H1 (cell line): ENCODE data around the gene TRNAU1AP. TPM values are rescaled to one million over a fixed set of nuclear protein-coding genes. Genes with fewer than 3 reads are reported as not detected.
"Not testable (repeated sequence)": the region's sequence is repeated elsewhere in the genome, so short reads cannot be mapped to it uniquely, and the experiment has no call there.

Experiments used
- CTCF ChIA-PET: fragments of 300-600 bp; sonication (Branson Sonifier 250); formaldehyde crosslinking; loops from one replicate; lab custom pipeline; 2021; ENCODE audit not compliant: partially characterized antibody; lab: Charles Lee
- POLR2A ChIA-PET: fragments of 300-600 bp; sonication (Branson Sonifier 250); formaldehyde crosslinking; loops from one replicate; lab custom pipeline; 2021; ENCODE audit warnings: inconsistent platforms; ENCODE audit not compliant: partially characterized antibody; lab: Charles Lee
- DNase-seq, 2 experiments: peaks; one replicate each; pipeline versions ENCODE4 v3.0.0 to v3.0.0-alpha.2; 2010 to 2022; ENCODE audit warnings: low spot score in 2 of 2, low read depth in 1 of 2, mixed read lengths in 1 of 2
- FAIRE-seq: peaks from 2 replicates; lab custom pipeline; 2011; peaks lifted over from hg19 to GRCh38; lab: Jason Lieb, UNC
- H2AFZ ChIP-seq: 2 replicates; pipeline ENCODE4 v1.8.1; 2012; ENCODE audit warnings: low read length, inconsistent platforms
- H2AK5ac ChIP-seq: 2 replicates; pipeline ENCODE4 v1.6.1; 2013; ENCODE audit warnings: low read depth, low read length
- H2BK120ac ChIP-seq: replicated peaks from 2 replicates; pipeline ENCODE3; 2013; ENCODE audit warnings: low read depth, low read length, inconsistent platforms
- H2BK12ac ChIP-seq: 2 replicates; pipeline ENCODE4 v1.6.1; 2013; ENCODE audit warnings: low read depth, low read length
- H2BK15ac ChIP-seq: 2 replicates; pipeline ENCODE4 v1.6.1; 2013; ENCODE audit warnings: low read length
- H2BK20ac ChIP-seq: 2 replicates; pipeline ENCODE4 v1.6.1; 2013; ENCODE audit warnings: low read length
- H2BK5ac ChIP-seq: 2 replicates; pipeline ENCODE4 v1.6.1; 2013; ENCODE audit warnings: low read depth, low read length
- H3K14ac ChIP-seq: 2 replicates; pipeline ENCODE4 v1.6.1; 2013; ENCODE audit warnings: inconsistent platforms; ENCODE audit not compliant: insufficient read length
- H3K18ac ChIP-seq: 2 replicates; pipeline ENCODE4 v1.6.1; 2013; ENCODE audit warnings: low read length; ENCODE audit errors: extremely low read depth
- H3K23ac ChIP-seq: 2 replicates; pipeline ENCODE4 v1.6.1; 2013; ENCODE audit warnings: inconsistent platforms; ENCODE audit not compliant: insufficient read length
- H3K23me2 ChIP-seq: 2 replicates; pipeline ENCODE4 v1.6.1; 2013; ENCODE audit warnings: low read depth, low read length
- H3K27ac ChIP-seq: 2 replicates; pipeline ENCODE4 v1.6.1; 2011; ENCODE audit warnings: low read depth, low read length, inconsistent platforms
- H3K27me3 ChIP-seq, 4 experiments: replicated peaks in 1 of 4; 1 replicate in 1 of 4; 2 replicates in 3 of 4; pipeline versions ENCODE4 v1.6.1 to v1.8.1; 2011 to 2013; ENCODE audit warnings: low read length in 3 of 4, mild to moderate bottlenecking in 3 of 4, inconsistent platforms in 2 of 4, mixed read lengths in 2 of 4, moderate library complexity in 1 of 4; ENCODE audit not compliant: control insufficient read depth in 3 of 4, insufficient read depth in 3 of 4; ENCODE audit errors: extremely low read depth in 1 of 4
- H3K36me3 ChIP-seq, 4 experiments: 2 replicates each; pipeline versions ENCODE4 v1.6.1 to v1.8.1; 2011 to 2013; ENCODE audit warnings: mild to moderate bottlenecking in 4 of 4, low read length in 3 of 4, moderate library complexity in 2 of 4, control low read depth in 1 of 4, inconsistent platforms in 1 of 4; ENCODE audit not compliant: insufficient read depth in 4 of 4, control insufficient read depth in 2 of 4
- H3K4ac ChIP-seq: replicated peaks from 2 replicates; pipeline ENCODE3; 2013; ENCODE audit warnings: low read length, low read depth, mixed read lengths, inconsistent platforms; ENCODE audit not compliant: insufficient read length
- H3K4me1 ChIP-seq, 4 experiments: replicated peaks in 1 of 4; 1 replicate in 1 of 4; 2 replicates in 3 of 4; pipeline versions ENCODE4 v1.6.1 to v1.8.1; 2011 to 2013; ENCODE audit warnings: low read length in 3 of 4, inconsistent platforms in 2 of 4, mixed read lengths in 1 of 4; ENCODE audit not compliant: insufficient read depth in 4 of 4, control insufficient read depth in 3 of 4
- H3K4me2 ChIP-seq, 2 experiments: 2 replicates each; pipeline versions ENCODE4 v1.6.1 to v1.8.1; 2011 to 2013; ENCODE audit warnings: low read depth in 2 of 2, low read length in 2 of 2, control low read depth in 1 of 2, inconsistent platforms in 1 of 2, mild to moderate bottlenecking in 1 of 2; ENCODE audit not compliant: insufficient read depth in 1 of 2
- H3K4me3 ChIP-seq, 4 experiments: fragments of 200-600, 300-600 bp in 1 of 4; sonication (generic), shearing (Covaris generic), sonication (Bioruptor Twin) in 1 of 4; 2 replicates each; pipeline versions ENCODE4 v1.5.1 to v1.8.1; 2011 to 2016; ENCODE audit warnings: low read length in 4 of 4, low read depth in 3 of 4, control low read depth in 2 of 4, inconsistent platforms in 2 of 4, mild to moderate bottlenecking in 2 of 4, mixed read lengths in 1 of 4, moderate library complexity in 1 of 4; ENCODE audit not compliant: insufficient read depth in 2 of 4; ENCODE audit errors: extremely low read depth in 1 of 4
- H3K56ac ChIP-seq: replicated peaks from 2 replicates; pipeline ENCODE3; 2013; ENCODE audit warnings: low read depth, mild to moderate bottlenecking, mixed read lengths, low read length, inconsistent platforms; ENCODE audit not compliant: insufficient read length
- H3K79me1 ChIP-seq: 2 replicates; pipeline ENCODE4 v1.6.1; 2013; ENCODE audit warnings: low read depth, low read length, control low read depth
- H3K79me2 ChIP-seq, 2 experiments: 2 replicates each; pipeline versions ENCODE4 v1.6.1 to v1.8.1; 2012 to 2013; ENCODE audit warnings: low read length in 2 of 2, mild to moderate bottlenecking in 2 of 2, inconsistent platforms in 1 of 2; ENCODE audit not compliant: insufficient read depth in 2 of 2, control insufficient read depth in 1 of 2
- H3K9ac ChIP-seq, 4 experiments: replicated peaks in 1 of 4; 1 replicate in 1 of 4; 2 replicates in 3 of 4; pipeline versions ENCODE4 v1.6.1 to v1.8.1; 2011 to 2013; ENCODE audit warnings: low read depth in 3 of 4, low read length in 3 of 4, control low read depth in 2 of 4, mild to moderate bottlenecking in 2 of 4, moderate library complexity in 2 of 4, inconsistent platforms in 1 of 4; ENCODE audit errors: extremely low read depth in 1 of 4
- H3K9me3 ChIP-seq, 2 experiments: 2 replicates each; pipeline versions ENCODE4 v1.6.1 to v1.8.1; 2012 to 2013; ENCODE audit warnings: mild to moderate bottlenecking in 2 of 2, moderate library complexity in 2 of 2, control low read depth in 1 of 2, inconsistent platforms in 1 of 2, low read depth in 1 of 2, low read length in 1 of 2, mixed read lengths in 1 of 2; ENCODE audit not compliant: insufficient read depth in 2 of 2
- H4K20me1 ChIP-seq, 2 experiments: replicated peaks in 1 of 2; 2 replicates each; pipeline versions ENCODE3 to v1.8.1; 2011 to 2013; ENCODE audit warnings: inconsistent platforms in 2 of 2, low read length in 2 of 2, mild to moderate bottlenecking in 1 of 2; ENCODE audit not compliant: insufficient read depth in 2 of 2, control insufficient read depth in 1 of 2
- H4K5ac ChIP-seq: 2 replicates; pipeline ENCODE4 v1.6.1; 2013; ENCODE audit warnings: low read length, low read depth, mixed read lengths, inconsistent platforms; ENCODE audit not compliant: insufficient read length
- H4K8ac ChIP-seq: 2 replicates; pipeline ENCODE4 v1.8.0; 2013; ENCODE audit warnings: mild to moderate bottlenecking, moderate library complexity, low read length, inconsistent platforms; ENCODE audit not compliant: insufficient read depth; ENCODE audit errors: extremely low read depth
- H4K91ac ChIP-seq: replicated peaks from 2 replicates; pipeline ENCODE3; 2013; ENCODE audit warnings: low read length, mixed read lengths, inconsistent platforms; ENCODE audit not compliant: insufficient read length
- RNF2 ChIP-seq: fragments of 200-900, 300-1000 bp; sonication (generic); IDR thresholded peaks from 2 replicates; pipeline ENCODE4 v1.7.1; 2016; ENCODE audit warnings: borderline replicate concordance, low read depth, mild to moderate bottlenecking, antibody characterized with exemption, low read length; ENCODE audit not compliant: poor library complexity, severe bottlenecking; ENCODE audit errors: missing control alignments
- WGBS, 2 experiments: shearing (Covaris generic) in 1 of 2; methylation state at CpG; one replicate each; pipeline versions ENCODE4 v1.1.6 to v1.1.7; 2013 to 2015; ENCODE audit warnings: low lambda C conversion rate in 2 of 2, mixed read lengths in 2 of 2, inconsistent platforms in 1 of 2, low coverage in 1 of 2, missing lambda C conversion rate in 1 of 2; ENCODE audit not compliant: insufficient replicate concordance in 2 of 2, insufficient coverage in 1 of 2, insufficient read length in 1 of 2; ENCODE audit errors: extremely low coverage in 1 of 2, missing lambda C conversion rate in 1 of 2; 5-methylcytosine and 5-hydroxymethylcytosine counted together
- polyA plus RNA-seq, 7 experiments: library from polyadenylated mRNA; depleted of rRNA in 3 of 7; stranded (reverse) in 5 of 7; unstranded in 2 of 7; fragments of >200 nt in 5 of 7; fragments of 200-250 nt in 2 of 7; gene quantifications; 1 replicate in 5 of 7; 2 replicates in 1 of 7; 4 replicates in 1 of 7; pipeline versions ENCODE4 v1.2.1 to v1.2.3, GENCODE V29; 2011 to 2013; ENCODE audit warnings: missing spikeins in 2 of 7, mixed read lengths in 2 of 7
- total RNA-seq: library from RNA; stranded (reverse); fragmentation: NEBNext Ultra II Directional; extraction: Animal tissue kit (Norgen Biotek cat#: 25700); gene quantifications from 2 replicates; pipeline ENCODE4 v1.2.1, GENCODE V29; 2021
- TF ChIP-seq, protein P1 (sequence below), 3 experiments: IDR thresholded peaks; 1 replicate in 2 of 3; 2 replicates in 1 of 3; pipeline versions ENCODE4 v1.5.1 to v1.6.1; 2011; ENCODE audit warnings: low read length in 3 of 3, mild to moderate bottlenecking in 3 of 3, inconsistent platforms in 2 of 3, low read depth in 1 of 3, moderate library complexity in 1 of 3; ENCODE audit not compliant: insufficient read depth in 1 of 3; ENCODE audit errors: control extremely low read depth in 1 of 3

The TRNAU1AP gene
- total and polyA plus RNA-seq, 2 of the 8 experiments (the other 6 are each of a cell fraction or from before 2014, with no cell fraction given): 35.2 to 37.1 TPM

GRCh38 chr1:28512058-28512611, 40.8 kb upstream of the TRNAU1AP start (continued):
- TF ChIP-seq, protein P1, sequence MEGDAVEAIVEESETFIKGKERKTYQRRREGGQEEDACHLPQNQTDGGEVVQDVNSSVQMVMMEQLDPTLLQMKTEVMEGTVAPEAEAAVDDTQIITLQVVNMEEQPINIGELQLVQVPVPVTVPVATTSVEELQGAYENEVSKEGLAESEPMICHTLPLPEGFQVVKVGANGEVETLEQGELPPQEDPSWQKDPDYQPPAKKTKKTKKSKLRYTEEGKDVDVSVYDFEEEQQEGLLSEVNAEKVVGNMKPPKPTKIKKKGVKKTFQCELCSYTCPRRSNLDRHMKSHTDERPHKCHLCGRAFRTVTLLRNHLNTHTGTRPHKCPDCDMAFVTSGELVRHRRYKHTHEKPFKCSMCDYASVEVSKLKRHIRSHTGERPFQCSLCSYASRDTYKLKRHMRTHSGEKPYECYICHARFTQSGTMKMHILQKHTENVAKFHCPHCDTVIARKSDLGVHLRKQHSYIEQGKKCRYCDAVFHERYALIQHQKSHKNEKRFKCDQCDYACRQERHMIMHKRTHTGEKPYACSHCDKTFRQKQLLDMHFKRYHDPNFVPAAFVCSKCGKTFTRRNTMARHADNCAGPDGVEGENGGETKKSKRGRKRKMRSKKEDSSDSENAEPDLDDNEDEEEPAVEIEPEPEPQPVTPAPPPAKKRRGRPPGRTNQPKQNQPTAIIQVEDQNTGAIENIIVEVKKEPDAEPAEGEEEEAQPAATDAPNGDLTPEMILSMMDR (IDR thresholded peaks at IDR 0.05; ENCODE audit: control extremely low read depth in 1 of 3, insufficient read depth in 1 of 3, low read depth in 1 of 3, low read length in 3 of 3): no peak
- TF ChIP-seq RNF2: no peak

- not testable (repeated sequence) for H3K23ac ChIP-seq, DNase-seq, H2BK15ac ChIP-seq, H3K4ac ChIP-seq, H2BK5ac ChIP-seq, H3K23me2 ChIP-seq, FAIRE-seq, H3K56ac ChIP-seq, H3K14ac ChIP-seq, H3K4me2 ChIP-seq, H3K27me3 ChIP-seq, H2AK5ac ChIP-seq, H3K79me2 ChIP-seq, H3K9me3 ChIP-seq, H3K9ac ChIP-seq, H2AFZ ChIP-seq, H2BK20ac ChIP-seq, H4K8ac ChIP-seq, H3K79me1 ChIP-seq, H3K4me3 ChIP-seq, H4K20me1 ChIP-seq, H3K18ac ChIP-seq, H4K91ac ChIP-seq, H2BK12ac ChIP-seq, H3K27ac ChIP-seq, H4K5ac ChIP-seq, H2BK120ac ChIP-seq
- WGBS, 2 experiments: 88% methylated on average over 13 of the region's 13 CpGs; no CpG with 5 or more reads in 1 of the 2 experiments
- ChIA-PET CTCF (interaction anchor here (1.0 to 8.0 kb wide), 3 partner anchors 62 to 113 kb away, joined by 3 to 59 read pairs (median 3); no protein-coding TSS in a partner anchor), POLR2A (interaction anchor here (0.6 to 31.3 kb wide), 12 partner anchors 6 to 1516 kb away, joined by 4 to 660 read pairs (median 54); partner anchors contain the start of genes RAB42, RCC1, RNU11 and TAF12)
- Histone ChIP-seq H3K36me3 (peaks cover 14 to 40% (median 16%) of the 10 kb centered on the region in 4 experiments), H3K4me1 (peaks cover 3 to 12% (median 7%) of the 10 kb centered on the region in 4 experiments; a peak in 5 of 7 replicates)
These were observed 38.4 kb upstream of the TRNAU1AP start for GRCh38 chr1:28514445-28514933.
